HEK293T (cell line): ENCODE measurements around the gene SUN5.

Source experiments
- ARNT ChIP-seq: fragments of 450-650 bp; IDR thresholded peaks from 2 replicates; pipeline ENCODE4 v1.6.1; 2017; ENCODE audit warnings: mild to moderate bottlenecking
- FOXK2 ChIP-seq: fragments of 450-650 bp; IDR thresholded peaks from 2 replicates; pipeline ENCODE4 v1.6.1; 2016; ENCODE audit warnings: mild to moderate bottlenecking
- TARDBP ChIP-seq: fragments of 450-650 bp; IDR thresholded peaks from 2 replicates; pipeline ENCODE4 v1.6.1; 2016

GRCh38 chr20:32943490-32944052, 60.7 kb downstream of the SUN5 start:
- TF ChIP-seq TARDBP = no peak
- TF ChIP-seq ARNT = no peak
- TF ChIP-seq FOXK2 = no peak
